OCI-LY7 (cell line): ENCODE results near the gene KRTAP5-5. TPM values are rescaled to one million over a fixed set of nuclear protein-coding genes. Genes with fewer than 3 reads are reported as not detected.

Experiments
- BruUV-seq: library from RNA; stranded (reverse); fragments of 400-500 nt; replicated peaks from 2 replicates; lab custom pipeline; 2021; lab: Mats Ljungman, UMichigan
- CTCF ChIA-PET: fragments of 300-600 bp; sonication (Branson Sonifier 250); formaldehyde crosslinking; loops from one replicate; lab custom pipeline; 2022; ENCODE audit warnings: antibody characterized with exemption; ENCODE audit not compliant: unreplicated experiment; lab: Charles Lee
- POLR2A ChIA-PET: fragments of 300-600 bp; sonication (Branson Sonifier 250); formaldehyde crosslinking; loops from one replicate; lab custom pipeline; 2022; ENCODE audit warnings: antibody characterized with exemption; lab: Charles Lee
- DNase-seq: peaks from one replicate; pipeline ENCODE4 v3.0.0-alpha.2; 2015; ENCODE audit warnings: low spot score
- H2AFZ ChIP-seq: fragments of 200-600 bp; sonication (generic), shearing (Covaris generic); 2 replicates; pipeline ENCODE4 v1.6.1; 2014; ENCODE audit warnings: mild to moderate bottlenecking, antibody characterized with exemption, low read length, moderate library complexity
- H3K27ac ChIP-seq: fragments of 200-600 bp; sonication (generic); 2 replicates; pipeline ENCODE4 v1.5.1; 2014; ENCODE audit warnings: mixed run types, low read depth, mild to moderate bottlenecking, moderate library complexity, low read length, inconsistent platforms; ENCODE audit not compliant: poor library complexity, severe bottlenecking
- H3K36me3 ChIP-seq: fragments of 200-600 bp; sonication (generic); 2 replicates; pipeline ENCODE4 v1.6.1; 2014; ENCODE audit warnings: mild to moderate bottlenecking, antibody characterized with exemption, low read length, moderate library complexity, mixed read lengths; ENCODE audit not compliant: insufficient read depth
- H3K4me1 ChIP-seq: fragments of 200-600 bp; sonication (generic); 2 replicates; pipeline ENCODE4 v1.5.1; 2014; ENCODE audit warnings: mild to moderate bottlenecking, low read length; ENCODE audit not compliant: insufficient read depth, poor library complexity, severe bottlenecking
- H3K4me2 ChIP-seq: fragments of 200-600 bp; sonication (generic); 2 replicates; pipeline ENCODE4 v1.6.1; 2014; ENCODE audit warnings: mild to moderate bottlenecking, low read length
- H3K4me3 ChIP-seq: fragments of 200-600 bp; sonication (generic); 2 replicates; pipeline ENCODE4 v1.5.1; 2014; ENCODE audit warnings: mild to moderate bottlenecking, low read depth, low read length; ENCODE audit not compliant: poor library complexity, severe bottlenecking
- H3K79me2 ChIP-seq: fragments of 200-600 bp; sonication (generic); 2 replicates; pipeline ENCODE4 v1.6.1; 2016; ENCODE audit warnings: low read depth, mild to moderate bottlenecking, low read length, moderate library complexity, mixed read lengths; ENCODE audit not compliant: insufficient read depth
- H3K9me2 ChIP-seq: fragments of 200-600 bp; sonication (generic); 2 replicates; pipeline ENCODE4 v1.6.1; 2016; ENCODE audit warnings: mild to moderate bottlenecking, low read length, mixed read lengths; ENCODE audit not compliant: insufficient read depth
- H3K9me3 ChIP-seq: fragments of 200-600 bp; sonication (generic); 2 replicates; pipeline ENCODE4 v1.6.1; 2014; ENCODE audit warnings: mild to moderate bottlenecking, mixed run types, low read length, mixed read lengths
- H4K20me1 ChIP-seq: fragments of 200-600 bp; sonication (generic); 2 replicates; pipeline ENCODE4 v1.6.1; 2014; ENCODE audit warnings: mild to moderate bottlenecking, antibody characterized with exemption, low read length, moderate library complexity, mixed read lengths; ENCODE audit not compliant: insufficient read depth
- EZH2phosphoT487 ChIP-seq: fragments of 200-600 bp; sonication (generic); IDR thresholded peaks from 2 replicates; pipeline ENCODE4 v1.6.1; 2018; ENCODE audit warnings: low read depth, borderline replicate concordance, mild to moderate bottlenecking, mixed run types, antibody characterized with exemption, low read length, moderate library complexity, mixed read lengths
- intact Hi-C: fragments of 100-400 bp; cut with micrococcal nuclease; formaldehyde crosslinking; loops from one replicate; pipeline ENCODE4 v1.10.0; 2022; ENCODE audit not compliant: unreplicated experiment
- total RNA-seq, 2 experiments: library from RNA; depleted of rRNA in 1 of 2; stranded (reverse); fragments of >200 nt in 1 of 2; shearing (Covaris generic) in 1 of 2; gene quantifications; 2 replicates each; pipeline ENCODE4 v1.2.3, GENCODE V29; 2014 to 2022
- TF ChIP-seq, protein P1 (sequence below): fragments of 200-600 bp; sonication (generic); conservative IDR thresholded peaks from 2 replicates; pipeline ENCODE4 v1.5.1; 2014; ENCODE audit warnings: mild to moderate bottlenecking, antibody characterized with exemption, low read length, moderate library complexity, mixed read lengths

The KRTAP5-5 gene
- total RNA-seq, 2 experiments from 2014 or later: not detected

DNA sequence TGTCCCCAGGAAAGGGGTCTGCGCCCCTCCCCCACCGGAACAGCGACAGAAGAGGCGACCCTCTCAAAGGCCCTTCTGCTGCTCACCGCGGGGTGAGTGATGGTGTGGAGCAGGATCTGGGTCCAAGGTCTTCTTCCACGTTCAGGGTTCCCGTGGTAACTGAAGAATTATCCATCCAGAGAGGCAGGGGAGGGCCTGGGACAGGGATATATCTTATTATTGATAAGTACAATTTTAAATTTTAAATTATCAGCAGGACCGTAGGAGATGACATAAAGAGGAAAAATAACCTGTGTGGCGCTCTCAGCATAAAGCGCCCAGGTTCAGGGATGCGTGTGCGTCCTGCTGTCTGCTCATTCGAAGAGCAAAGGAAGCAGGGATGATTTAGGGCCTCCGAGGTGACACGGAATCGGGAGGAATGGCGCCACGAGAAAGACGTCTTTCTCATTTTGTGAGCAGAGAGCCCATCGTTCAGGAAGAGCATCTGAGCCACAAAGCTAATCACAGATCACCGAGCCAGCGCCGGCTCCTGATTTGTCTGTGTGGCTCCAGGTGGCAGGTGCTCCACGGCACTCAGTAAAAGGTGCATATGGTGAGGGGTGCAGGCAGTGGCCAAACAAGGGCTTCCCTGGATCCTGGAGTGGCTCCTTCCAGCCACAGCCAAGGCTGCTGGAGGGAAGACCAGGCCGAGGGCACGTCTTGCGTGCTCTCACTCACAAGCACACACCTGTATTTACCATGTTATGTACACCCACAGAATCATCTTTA, 19.3 kb downstream of the KRTAP5-5 start:
- Histone ChIP-seq H2AFZ (no peak overlapping the region), H3K4me3 (no peak overlapping the region), H3K79me2 (no peaks in the 10 kb centered on the region), H3K4me1 (no peaks in the 10 kb centered on the region), H3K27ac (no peak overlapping the region), H3K4me2 (no peak overlapping the region), H3K9me3 (no peaks in the 10 kb centered on the region), H4K20me1 (no peaks in the 10 kb centered on the region), H3K36me3 (no peaks in the 10 kb centered on the region), H3K9me2 (no peaks in the 10 kb centered on the region)
- BruUV-seq: no TSS peak
- intact Hi-C loops: no loop called here
- TF ChIP-seq EZH2phosphoT487: no peak
- TF ChIP-seq, protein P1, sequence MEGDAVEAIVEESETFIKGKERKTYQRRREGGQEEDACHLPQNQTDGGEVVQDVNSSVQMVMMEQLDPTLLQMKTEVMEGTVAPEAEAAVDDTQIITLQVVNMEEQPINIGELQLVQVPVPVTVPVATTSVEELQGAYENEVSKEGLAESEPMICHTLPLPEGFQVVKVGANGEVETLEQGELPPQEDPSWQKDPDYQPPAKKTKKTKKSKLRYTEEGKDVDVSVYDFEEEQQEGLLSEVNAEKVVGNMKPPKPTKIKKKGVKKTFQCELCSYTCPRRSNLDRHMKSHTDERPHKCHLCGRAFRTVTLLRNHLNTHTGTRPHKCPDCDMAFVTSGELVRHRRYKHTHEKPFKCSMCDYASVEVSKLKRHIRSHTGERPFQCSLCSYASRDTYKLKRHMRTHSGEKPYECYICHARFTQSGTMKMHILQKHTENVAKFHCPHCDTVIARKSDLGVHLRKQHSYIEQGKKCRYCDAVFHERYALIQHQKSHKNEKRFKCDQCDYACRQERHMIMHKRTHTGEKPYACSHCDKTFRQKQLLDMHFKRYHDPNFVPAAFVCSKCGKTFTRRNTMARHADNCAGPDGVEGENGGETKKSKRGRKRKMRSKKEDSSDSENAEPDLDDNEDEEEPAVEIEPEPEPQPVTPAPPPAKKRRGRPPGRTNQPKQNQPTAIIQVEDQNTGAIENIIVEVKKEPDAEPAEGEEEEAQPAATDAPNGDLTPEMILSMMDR: no peak
- no peak for DNase-seq
- CTCF ChIA-PET: no interaction called here
- POLR2A ChIA-PET: no interaction called here

GRCh38 chr11:1650034-1650917, 20.7 kb downstream of the KRTAP5-5 start:
- no TSS peak for BruUV-seq
- Histone ChIP-seq H3K27ac (no peak overlapping the region), H3K4me2 (no peak overlapping the region), H3K9me2 (no peaks in the 10 kb centered on the region), H3K4me3 (no peak overlapping the region), H3K9me3 (no peaks in the 10 kb centered on the region), H2AFZ (no peak overlapping the region), H4K20me1 (no peaks in the 10 kb centered on the region), H3K4me1 (no peaks in the 10 kb centered on the region), H3K79me2 (no peaks in the 10 kb centered on the region), H3K36me3 (no peaks in the 10 kb centered on the region)
- TF ChIP-seq, protein P1: no peak
- TF ChIP-seq EZH2phosphoT487: no peak
- intact Hi-C loops: loop anchor here (5.0 to 10.0 kb wide), 2 partner anchors 42 to 505 kb away; no protein-coding TSS in a partner anchor
- DNase-seq: no peak
- ChIA-PET POLR2A (no interaction called here), CTCF (no interaction called here)
